Lower lobe of right lung (tissue), 2 donors: ENCODE data around the gene TMEM243. TPM values are rescaled to one million over a fixed set of nuclear protein-coding genes. Genes with fewer than 3 reads are reported as not detected.
"Not testable (repeated sequence)": the region's sequence is repeated elsewhere in the genome, so short reads cannot be mapped to it uniquely, and the experiment has no call there.

ENCODE experiments used
- ATAC-seq, 2 donors: fragments of 200-7000 bp; cut with Tn5 transposase; one replicate each; pipeline ENCODE4 v1.9.1; 2020 to 2022; ENCODE audit warnings: mild to moderate bottlenecking in 2 of 2, moderate library complexity in 2 of 2
- DNase-seq: peaks from one replicate; pipeline ENCODE4 v3.0.0-alpha.2; 2020
- H3K27ac ChIP-seq: fragments of 200-600 bp; one replicate; pipeline ENCODE4 v1.8.0; 2022
- H3K27me3 ChIP-seq: fragments of 200-600 bp; one replicate; pipeline ENCODE4 v1.8.0; 2022; ENCODE audit warnings: low read depth
- H3K36me3 ChIP-seq: fragments of 200-600 bp; one replicate; pipeline ENCODE4 v1.8.0; 2022; ENCODE audit warnings: mild to moderate bottlenecking
- H3K4me1 ChIP-seq: fragments of 200-600 bp; one replicate; pipeline ENCODE4 v1.8.0; 2022
- H3K4me3 ChIP-seq: fragments of 200-600 bp; one replicate; pipeline ENCODE4 v1.8.0; 2022; ENCODE audit warnings: mild to moderate bottlenecking
- H3K9me3 ChIP-seq: fragments of 200-600 bp; one replicate; pipeline ENCODE4 v1.8.0; 2022
- CTCF ChIP-seq: fragments of 200-600 bp; IDR thresholded peaks from one replicate; pipeline ENCODE4 v1.8.0; 2022; ENCODE audit warnings: antibody characterized with exemption, mild to moderate bottlenecking
- intact Hi-C: fragments of 100-400 bp; cut with DNase I; formaldehyde crosslinking; loops from one replicate; pipeline ENCODE4 v1.11.0; 2022
- total RNA-seq: library from RNA; stranded (reverse); fragmentation: NEBNext Ultra II Directional; extraction: Animal tissue kit (Norgen Biotek cat#: 25700); gene quantifications from one replicate; pipeline ENCODE4 v1.2.1, GENCODE V29; 2021
- donor health status: DM: no; HTN: yes; CAD: no; lungs with severe emphysema.

The TMEM243 gene
- total RNA-seq, 1 donor from 2014 or later = 115 TPM

GRCh38 chr7:87209295-87209924 is 10.1 kb downstream of the TMEM243 start:
- no peak for ATAC-seq
- intact Hi-C loops = no loop called here
- H3K36me3 ChIP-seq = peaks cover 14% of the 10 kb centered on the region
- DNase-seq = no peak
- H3K4me3 ChIP-seq = no peak overlapping the region
- TF ChIP-seq CTCF = no peak
- no peaks in the 10 kb centered on the region for H3K27me3 ChIP-seq
- H3K27ac ChIP-seq = no peak overlapping the region
- peaks cover 25% of the 10 kb centered on the region for H3K9me3 ChIP-seq
- peaks cover 46% of the 10 kb centered on the region for H3K4me1 ChIP-seq

GRCh38 chr7:87206361-87206760 is 13.2 kb downstream of the TMEM243 start:
- Histone ChIP-seq H3K4me3 (no peak overlapping the region), H3K4me1 (peaks cover 34% of the 10 kb centered on the region), H3K9me3 (peaks cover 27% of the 10 kb centered on the region), H3K36me3 (peaks cover 14% of the 10 kb centered on the region), H3K27me3 (no peaks in the 10 kb centered on the region), H3K27ac (no peak overlapping the region)
- no peak for DNase-seq
- intact Hi-C loops = no loop called here
- no peak for TF ChIP-seq CTCF
- no peak for ATAC-seq

DNA sequence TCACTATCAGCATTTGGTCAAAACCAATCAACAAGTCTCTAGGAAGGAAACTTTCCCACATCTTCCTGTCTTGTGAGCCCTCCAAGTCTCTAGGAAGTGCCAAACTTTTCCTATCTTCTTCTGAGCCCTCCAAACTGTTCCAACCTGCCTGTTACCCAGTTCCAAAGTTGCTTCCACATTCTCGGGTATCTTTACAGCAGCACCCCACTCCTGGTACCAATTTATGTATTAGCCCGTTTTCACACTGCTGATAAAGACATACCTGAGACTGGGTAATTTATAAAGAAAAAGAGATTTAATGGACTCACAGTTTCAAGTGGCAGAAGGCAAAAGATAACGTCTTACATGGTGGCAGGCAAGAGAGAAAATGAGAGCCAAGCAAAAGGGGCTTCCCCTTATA is 13.8 kb downstream of the TMEM243 start:
- H3K27ac ChIP-seq, ATAC-seq, H3K4me3 ChIP-seq, intact Hi-C loops, DNase-seq, H3K27me3 ChIP-seq: not testable (repeated sequence)
- H3K4me1 ChIP-seq = peaks cover 34% of the 10 kb centered on the region
- H3K9me3 ChIP-seq = peaks cover 27% of the 10 kb centered on the region
- peaks cover 14% of the 10 kb centered on the region for H3K36me3 ChIP-seq

- no peak overlapping the region for H3K4me3 ChIP-seq
- ATAC-seq (no peak), DNase-seq (no peak)
- H3K4me1 ChIP-seq = peaks cover 37% of the 10 kb centered on the region
- H3K9me3 ChIP-seq = peaks cover 27% of the 10 kb centered on the region
- H3K27ac ChIP-seq = no peak overlapping the region
- H3K36me3 ChIP-seq = peaks cover 14% of the 10 kb centered on the region
- TF ChIP-seq CTCF = no peak
- intact Hi-C loops = no loop called here
- no peaks in the 10 kb centered on the region for H3K27me3 ChIP-seq
Observed at GRCh38 chr7:87204933-87205332, 14.6 kb downstream of the TMEM243 start.

- DNase-seq, H3K27me3 ChIP-seq, H3K4me3 ChIP-seq, intact Hi-C loops, ATAC-seq, H3K27ac ChIP-seq: not testable (repeated sequence)
- Histone ChIP-seq H3K9me3 (peaks cover 27% of the 10 kb centered on the region), H3K4me1 (peaks cover 45% of the 10 kb centered on the region), H3K36me3 (peaks cover 15% of the 10 kb centered on the region)
Observed at GRCh38 chr7:87203929-87204328, 15.6 kb downstream of the TMEM243 start.

- H3K27ac ChIP-seq = no peak overlapping the region
- no peak overlapping the region for H3K4me3 ChIP-seq
- peaks cover 27% of the 10 kb centered on the region for H3K9me3 ChIP-seq
- intact Hi-C loops = no loop called here
- no peaks in the 10 kb centered on the region for H3K27me3 ChIP-seq
- DNase-seq = no peak
- TF ChIP-seq CTCF = no peak
- H3K36me3 ChIP-seq = peaks cover 23% of the 10 kb centered on the region
- peaks cover 49% of the 10 kb centered on the region for H3K4me1 ChIP-seq
- ATAC-seq = no peak
Observed at GRCh38 chr7:87202705-87203104, 16.8 kb downstream of the TMEM243 start.
